HG03439 (cell line): ENCODE results near the gene C1QTNF8.

ENCODE experiments used
- ATAC-seq: cut with Tn5 transposase; IDR thresholded peaks from one replicate; pipeline ENCODE4 v1.9.1; 2021; ENCODE audit warnings: mild to moderate bottlenecking, moderate library complexity; ENCODE audit not compliant: unreplicated experiment

The C1QTNF8 gene

DNA sequence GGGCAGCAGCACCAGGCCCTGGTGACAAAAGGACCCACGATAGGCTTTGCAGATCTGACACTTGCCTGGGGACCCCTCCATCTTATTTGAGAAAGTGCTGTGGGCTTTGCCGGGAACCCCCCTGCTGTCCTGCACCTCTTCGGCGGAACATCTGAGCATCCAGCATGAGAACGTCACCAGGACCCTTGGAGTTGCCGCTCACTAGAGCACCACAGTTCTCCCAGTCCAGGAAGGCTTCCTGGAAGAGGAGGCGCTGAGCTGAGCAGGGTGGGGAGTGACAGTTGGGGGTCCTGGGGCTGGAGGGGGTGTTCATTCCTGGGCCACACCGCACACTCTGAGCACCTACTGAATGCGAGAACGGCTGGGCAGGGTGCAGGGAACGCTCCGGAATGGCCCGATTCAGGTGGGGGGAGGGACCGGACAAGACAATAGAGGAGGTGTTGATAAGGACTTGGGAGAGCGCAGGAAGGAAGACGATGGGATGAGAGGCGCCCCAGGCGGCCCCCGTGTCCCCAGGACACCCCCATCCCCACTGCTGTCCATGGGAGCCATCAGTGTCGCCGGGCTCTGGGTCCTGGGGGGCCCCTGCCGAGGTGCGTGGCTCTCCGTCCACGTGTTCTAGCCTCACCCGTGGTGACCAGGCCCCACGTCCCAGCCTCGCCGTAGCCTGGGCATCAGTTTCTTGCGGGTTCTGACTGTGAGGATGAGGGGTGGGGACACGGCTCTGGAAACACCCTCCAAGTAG lies 32.1 kb upstream of the C1QTNF8 start:
- ATAC-seq, result no peak

DNA sequence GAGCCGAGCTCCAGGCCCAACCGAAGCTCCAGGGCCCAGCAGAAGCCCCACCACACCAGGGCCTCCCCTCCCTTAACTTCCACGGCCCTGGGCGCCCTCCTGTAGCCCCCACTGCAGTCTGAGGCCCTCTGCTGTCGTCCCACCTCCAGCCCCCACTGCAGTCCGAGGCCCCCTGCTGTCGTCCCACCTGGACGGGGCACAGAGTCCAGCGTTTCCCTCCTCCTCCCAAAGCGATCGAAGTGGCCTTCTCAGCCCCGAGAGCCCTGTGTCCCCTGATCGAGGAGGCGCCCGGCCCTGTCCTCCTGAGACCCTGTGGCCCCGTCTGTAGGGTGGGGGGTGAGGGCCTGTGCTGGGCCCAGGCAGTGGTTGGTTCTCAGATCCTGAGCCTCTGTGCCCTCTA lies 31.1 kb upstream of the C1QTNF8 start:
- no peak for ATAC-seq

DNA sequence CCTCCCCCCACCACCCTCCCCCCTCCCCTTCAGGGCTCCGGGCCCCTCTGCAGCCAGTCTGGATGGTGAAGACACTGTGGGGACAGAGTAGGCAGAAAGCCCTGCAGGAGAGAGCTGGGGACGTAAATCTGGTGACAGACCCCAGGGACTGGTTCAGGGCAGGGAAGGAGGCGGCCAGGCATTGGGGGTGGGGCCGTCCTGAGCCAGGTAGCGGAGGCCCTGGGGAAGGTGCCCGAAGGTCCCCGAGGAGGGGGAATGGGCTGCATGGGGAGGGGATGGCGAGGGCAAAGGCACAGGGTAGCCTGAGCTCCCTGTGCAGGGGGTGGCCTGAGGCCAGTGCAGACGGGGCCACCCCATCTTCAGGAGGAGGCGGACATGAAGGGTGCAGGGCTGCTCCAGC lies 30.5 kb upstream of the C1QTNF8 start:
- ATAC-seq, result no peak

DNA sequence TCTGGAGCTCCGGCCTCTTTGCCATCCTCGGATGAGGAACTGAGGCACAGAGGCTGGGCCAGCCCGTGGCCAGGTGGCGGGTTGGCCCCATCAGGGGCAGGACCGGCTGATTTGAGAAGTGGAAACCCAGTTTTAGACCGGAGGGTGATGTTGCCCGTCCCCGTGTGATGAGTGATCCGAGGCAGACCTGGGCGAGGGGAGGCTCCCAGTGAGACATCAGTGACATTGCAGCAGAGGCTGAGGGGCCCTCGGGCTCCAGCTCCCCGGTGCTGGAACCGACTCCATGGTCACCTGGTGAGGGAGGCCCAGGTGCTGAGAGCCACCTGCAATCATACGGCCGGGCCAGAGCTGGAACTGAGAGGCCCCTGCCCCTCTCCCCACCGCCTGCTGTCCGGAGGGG lies 30.0 kb upstream of the C1QTNF8 start:
- ATAC-seq, result no peak

DNA sequence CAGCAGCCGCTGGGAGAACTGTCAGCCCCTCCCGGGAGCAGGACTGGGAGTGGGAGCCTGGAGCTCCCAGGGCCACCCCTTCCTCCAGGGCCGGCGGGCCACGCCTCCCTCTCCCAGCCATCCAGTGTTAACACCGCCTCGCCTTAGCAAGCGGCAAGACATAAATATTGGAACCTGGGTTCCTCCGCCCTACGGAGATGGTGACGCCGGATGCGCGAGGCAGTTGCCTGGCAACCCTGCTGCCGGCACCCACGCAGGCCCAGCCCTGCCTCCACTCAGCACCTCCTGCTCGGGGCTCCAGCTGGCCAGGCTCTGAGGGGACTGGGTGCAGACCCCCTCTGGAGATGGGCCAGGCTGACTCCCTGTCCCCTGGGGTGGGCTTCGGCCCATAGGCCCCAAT lies 29.4 kb upstream of the C1QTNF8 start:
- ATAC-seq, result no peak

DNA sequence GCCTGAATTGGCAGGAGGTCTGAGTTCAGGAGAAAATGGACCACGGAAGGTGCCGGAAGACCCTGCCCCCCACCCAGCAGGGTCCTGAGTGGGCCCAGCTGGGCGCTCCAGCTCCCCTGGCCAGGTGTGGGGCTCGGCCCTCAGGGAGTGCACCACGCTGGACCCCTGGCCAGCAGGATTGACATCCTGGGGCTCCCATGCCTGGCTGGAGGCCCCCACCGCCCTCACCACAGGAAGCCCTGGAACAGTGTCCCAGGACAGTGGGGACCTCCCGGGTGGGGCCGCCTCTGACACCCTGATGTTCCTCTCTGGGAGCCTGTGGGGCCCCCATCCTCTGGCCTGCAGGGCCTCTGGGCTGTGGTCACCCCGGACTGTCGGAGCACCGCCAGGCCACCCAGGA lies 28.8 kb upstream of the C1QTNF8 start:
- no peak for ATAC-seq

DNA sequence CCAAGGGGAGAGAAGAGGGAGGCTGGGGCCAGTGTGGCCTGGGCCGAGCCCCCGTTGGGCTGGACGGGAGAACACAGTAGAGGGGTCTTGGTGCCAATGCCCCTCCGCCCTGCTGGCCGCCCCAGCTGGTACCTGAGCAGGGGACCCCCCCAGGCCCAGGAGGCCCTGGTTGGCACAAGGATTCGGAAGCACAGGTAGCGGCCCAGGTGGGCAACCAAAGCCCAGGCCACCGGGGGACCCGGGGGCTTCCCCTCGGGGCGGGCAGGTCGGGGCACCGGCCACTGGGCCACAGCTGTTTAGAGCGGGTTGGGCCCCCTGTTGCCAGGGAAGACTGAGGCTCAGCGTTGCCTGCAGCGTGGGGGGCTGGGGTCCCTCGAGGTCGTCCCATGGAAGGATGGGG lies 28.2 kb upstream of the C1QTNF8 start:
- no peak for ATAC-seq

DNA sequence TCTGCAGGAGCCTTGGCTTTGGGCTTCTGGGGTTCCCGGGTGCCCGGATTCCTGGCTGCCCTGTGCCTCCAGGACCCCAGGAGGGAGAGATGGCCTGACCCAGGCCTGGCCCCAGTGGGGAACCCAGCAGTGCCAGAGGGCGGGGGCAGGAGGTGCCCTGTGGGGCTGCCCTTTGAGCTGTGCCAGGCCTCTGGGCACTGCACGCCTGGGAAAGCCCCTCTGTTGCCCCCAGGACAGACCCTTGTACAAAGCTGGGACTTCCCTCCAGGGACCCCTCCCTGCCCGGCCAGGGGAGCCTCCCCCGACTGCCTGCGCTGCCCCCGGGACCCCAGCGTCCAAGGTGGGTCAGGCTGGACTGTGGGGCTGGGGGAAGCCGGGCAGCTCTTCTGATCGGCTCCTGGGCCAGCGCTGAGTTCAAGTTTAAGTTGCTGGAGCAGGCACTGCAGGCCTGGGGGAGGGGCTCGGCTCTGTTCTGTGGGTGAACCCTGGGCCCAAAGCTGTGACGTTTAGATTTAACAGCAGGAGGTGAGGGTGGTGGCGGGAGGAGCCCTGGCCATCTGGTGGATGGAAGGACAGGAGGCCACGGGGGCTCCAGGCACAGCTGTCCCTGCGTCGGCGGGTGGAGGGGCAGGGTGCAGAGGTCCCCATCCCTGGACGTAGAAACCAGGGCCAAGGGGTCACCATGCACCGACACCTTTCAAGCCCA lies 27.6 kb upstream of the C1QTNF8 start:
- no peak for ATAC-seq

DNA sequence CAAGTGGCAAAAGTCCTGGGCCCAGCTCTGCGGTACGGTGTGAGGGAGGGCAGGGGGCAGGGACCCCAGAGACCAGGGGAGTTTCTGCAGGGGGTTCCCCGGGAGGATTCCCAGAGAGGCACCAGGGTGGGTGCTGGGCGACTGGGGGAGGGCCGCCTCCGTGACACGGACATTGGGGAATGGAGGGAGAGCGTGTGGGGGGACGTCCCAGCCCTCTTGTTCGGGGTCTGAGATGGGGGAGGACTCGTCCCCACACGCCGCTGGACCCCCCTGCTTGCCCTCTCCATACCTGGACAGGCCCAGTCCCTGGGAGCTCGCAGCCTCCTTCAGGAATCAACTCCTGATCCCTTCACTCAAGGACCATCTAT lies 26.3 kb upstream of the C1QTNF8 start:
- no peak for ATAC-seq

DNA sequence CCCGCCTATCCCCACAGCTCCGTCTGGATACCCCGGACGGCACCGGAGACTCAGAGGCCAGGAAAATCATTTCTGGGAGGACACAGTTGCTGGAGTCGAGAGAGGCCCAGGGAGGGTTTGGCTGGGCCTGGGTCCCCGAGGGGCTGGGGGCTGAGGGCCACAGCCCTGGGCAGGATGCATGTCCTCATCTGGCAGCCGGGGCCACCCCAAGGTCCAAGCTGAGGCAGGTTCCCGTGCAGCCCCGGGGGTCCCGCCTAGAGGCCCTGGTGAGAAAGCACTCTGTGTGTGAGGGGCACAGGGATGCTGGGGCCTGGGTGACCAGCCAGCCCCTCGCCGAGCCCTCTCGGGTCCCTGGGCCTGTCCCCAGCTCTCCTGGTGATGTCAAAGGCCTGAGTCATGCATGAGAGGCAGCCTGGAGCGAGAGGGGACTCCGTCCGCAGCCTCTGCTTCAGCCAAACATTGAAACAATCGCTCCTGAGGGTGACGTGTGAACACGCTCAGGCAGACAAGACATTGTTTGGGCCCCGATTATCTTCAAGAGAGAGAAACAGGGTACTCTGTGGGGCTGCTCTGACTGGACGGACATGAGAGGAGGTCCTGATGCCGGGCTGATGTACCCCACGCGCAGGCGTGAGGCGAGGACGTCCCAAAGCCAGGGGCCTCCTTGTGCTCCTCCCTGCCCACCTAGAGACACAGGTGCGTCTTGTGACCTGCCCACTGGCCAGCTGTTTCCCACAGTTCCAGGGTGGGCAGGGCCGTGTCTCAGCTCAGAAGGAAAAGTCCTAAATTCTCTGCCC lies 25.8 kb upstream of the C1QTNF8 start:
- no peak for ATAC-seq

DNA sequence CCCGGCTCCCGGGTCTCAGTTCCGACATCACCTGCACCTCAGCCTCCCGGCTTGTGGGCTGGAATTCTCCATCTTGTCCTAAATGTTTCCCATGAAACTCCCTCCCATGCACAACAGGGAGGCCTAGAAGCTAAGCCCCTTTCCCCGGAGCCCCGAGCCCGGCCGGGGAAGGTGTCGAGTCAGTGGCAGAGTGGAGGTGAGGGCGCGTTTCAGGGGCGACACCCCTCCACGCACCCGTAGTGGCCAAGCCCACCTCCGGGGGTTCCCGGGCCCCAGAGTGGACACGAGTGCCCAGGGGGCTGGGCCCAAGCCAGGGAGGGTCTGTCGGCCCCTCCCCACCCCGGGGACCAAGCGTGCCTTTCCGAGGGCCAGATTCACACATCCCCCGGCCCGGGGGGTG lies 25.0 kb upstream of the C1QTNF8 start:
- no peak for ATAC-seq

DNA sequence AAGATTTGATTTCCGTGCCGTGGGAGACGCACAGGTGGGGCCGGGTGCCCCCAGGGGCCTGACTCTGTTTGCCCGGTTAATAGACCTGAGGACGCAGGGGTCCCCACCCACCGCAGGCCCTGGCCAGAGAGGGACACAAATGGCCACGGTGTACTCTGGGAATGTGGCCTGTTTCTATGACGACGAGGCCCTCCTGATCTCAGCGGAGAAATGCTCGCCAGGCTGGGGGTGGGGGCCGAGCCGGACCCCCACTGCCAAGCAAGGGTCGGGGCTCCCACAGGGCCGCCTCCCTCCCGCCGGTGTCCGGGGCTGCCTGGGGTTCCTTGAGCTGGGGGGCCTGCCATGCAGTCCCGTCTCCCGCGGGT lies 24.5 kb upstream of the C1QTNF8 start:
- ATAC-seq, result no peak

DNA sequence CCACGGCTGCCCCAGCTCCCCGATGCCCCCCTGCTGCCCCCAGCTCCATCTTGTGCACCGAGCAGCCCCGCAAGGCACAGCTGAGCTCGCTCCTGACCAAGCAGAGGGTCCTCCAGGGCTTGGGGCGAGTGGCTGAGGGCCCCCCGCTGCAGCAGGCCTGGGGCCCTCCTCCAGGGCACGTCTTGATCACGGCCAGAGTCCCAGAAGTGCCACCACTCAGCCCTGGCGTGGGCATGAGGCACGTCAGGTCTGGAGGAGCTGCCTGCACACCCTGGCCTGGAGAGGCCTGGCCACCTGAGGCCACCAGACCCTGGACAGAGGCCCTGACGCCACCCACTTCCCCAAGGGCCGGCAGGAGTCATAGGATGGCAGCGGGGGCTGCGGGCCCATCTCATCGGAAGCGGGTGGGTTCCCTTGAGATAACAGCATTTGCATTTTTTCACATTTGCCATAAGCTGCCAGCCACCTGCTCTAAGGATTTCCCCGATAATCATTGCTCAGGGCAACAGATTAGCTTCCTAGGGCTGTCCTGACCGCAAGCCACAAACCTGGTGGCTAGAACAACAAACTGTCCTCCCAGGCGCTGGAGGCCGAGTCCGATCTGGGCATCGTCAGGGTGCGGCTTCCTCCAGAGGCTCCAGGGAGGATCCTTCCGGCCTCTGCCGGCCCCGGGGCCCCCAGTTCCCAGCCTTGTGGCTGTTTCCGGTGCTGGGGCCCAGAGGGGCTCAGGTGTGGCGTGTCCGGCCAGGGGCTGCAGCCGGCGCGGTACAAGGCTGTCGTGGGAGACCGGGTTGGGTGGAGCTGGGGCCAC lies 23.9 kb upstream of the C1QTNF8 start:
- ATAC-seq, result no peak

DNA sequence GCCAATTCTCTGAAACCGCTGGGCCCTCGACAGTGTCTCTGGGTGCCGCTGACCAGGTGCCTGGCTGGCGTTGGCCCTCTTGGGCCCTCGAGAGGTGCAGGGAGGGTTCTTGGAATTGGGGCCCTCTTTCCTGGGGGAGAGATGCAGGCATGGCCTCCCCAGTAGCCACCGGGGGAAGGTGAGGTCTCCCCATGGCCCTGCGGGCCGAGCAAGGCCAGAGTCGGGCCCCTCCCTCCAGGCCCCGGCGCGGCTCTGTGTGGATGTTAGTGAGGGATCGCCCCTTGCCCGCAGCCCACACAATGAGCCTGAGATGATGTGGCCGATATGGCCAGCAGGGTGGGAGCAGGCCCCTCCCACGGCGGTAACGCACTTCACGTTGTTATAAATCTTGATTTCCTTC lies 23.1 kb upstream of the C1QTNF8 start:
- no peak for ATAC-seq

DNA sequence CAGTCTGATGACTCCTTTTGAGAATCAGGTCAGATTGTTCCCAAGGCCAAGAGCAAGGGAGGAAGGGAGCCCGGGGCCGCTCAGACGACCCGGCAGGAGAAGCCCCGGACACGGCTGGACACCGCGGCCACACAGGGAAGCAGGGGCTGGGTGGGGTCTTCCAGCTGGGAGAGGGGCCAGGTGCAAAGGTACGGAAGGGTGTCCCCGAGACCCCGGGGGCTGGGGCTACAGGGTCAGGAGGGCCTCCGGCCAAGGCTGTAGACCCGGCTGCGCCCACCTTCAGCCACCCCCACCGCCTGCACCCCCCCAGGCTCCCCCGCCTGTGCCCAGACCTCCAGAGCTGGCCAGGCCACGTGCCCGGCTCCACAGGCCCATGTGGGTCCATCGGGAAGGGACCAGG lies 21.9 kb upstream of the C1QTNF8 start:
- ATAC-seq, result no peak

DNA sequence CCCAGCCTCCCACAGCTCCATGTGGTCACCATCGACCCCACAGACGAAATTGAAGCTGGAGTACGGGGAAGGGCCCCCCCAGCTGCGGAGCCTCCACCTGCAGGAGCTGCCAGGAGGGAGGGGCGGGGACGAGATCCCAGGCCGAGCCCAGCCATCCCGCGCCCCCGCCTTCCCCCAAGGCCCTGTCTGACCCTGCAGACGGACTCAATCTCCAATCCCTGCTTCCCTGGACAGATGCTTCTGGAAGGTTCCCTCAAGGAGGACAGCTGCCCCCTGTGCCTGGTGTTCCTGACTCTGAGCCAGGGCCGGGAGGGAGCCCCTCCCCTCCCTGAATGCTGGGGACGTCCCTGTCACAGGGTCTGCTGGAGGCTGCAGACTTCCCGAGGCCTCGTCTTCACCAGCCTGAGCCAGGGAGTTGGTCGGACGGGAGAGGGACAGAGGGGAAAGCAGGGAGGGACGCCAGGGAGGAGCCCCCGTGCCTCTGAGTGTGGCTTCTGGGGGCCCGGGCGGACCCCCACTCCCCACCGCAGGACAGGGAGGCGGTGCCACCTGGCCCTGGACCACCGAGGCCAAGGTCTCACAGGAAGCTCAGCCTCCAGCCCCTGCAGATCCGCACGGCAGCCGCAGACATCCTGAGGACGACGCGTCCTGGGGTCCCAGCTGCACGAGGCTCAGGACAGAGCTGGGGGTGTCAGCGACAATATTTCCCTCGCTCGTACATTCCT lies 21.3 kb upstream of the C1QTNF8 start:
- ATAC-seq, result no peak

DNA sequence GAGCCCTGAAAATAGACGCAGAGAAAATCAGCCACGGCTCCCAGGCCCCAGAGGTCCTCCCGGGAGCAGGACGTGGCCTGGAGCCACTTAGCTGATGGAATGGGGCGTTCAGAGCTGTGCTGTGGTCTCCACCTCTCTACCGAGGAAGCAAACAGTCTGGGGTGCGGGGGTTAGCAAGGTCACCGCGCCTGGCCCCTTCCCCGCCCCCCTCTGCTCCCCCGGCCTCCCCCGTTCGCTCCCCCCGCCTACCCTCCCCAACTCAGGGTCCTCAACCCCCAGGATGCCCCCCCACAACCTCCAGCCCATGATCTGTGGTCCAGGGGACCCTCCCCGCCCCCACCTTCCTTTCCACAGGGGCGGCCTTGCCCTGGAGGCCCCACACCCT lies 20.6 kb upstream of the C1QTNF8 start:
- ATAC-seq, result no peak

DNA sequence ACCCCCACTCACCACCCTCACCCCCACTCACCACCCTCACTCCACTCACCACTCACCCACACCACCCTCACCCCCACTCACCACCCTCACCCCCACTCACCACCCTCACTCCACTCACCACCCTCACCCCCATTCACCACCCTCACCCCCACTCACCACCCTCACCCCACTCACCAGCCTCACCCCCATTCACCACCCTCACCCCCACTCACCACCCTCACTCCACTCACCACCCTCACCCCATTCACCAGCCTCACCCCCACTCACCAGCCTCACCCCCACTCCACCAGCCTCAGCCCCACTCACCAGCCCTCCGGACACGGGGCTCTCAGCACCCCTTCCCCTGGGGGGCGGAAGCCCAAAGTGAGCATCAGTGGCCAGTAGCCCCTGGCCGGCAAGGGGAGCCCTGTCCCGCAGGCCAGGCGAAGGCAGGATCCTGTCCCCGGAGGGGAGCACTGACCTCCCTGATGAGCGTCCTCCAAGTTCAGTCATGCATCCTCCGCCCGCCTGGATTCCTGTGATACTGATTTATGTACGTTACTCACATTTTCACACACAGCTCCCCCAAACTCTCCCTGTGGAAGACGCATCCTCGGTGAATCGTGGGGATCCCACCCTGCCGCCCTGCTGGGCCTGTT lies 18.0 kb upstream of the C1QTNF8 start:
- ATAC-seq, result no peak

DNA sequence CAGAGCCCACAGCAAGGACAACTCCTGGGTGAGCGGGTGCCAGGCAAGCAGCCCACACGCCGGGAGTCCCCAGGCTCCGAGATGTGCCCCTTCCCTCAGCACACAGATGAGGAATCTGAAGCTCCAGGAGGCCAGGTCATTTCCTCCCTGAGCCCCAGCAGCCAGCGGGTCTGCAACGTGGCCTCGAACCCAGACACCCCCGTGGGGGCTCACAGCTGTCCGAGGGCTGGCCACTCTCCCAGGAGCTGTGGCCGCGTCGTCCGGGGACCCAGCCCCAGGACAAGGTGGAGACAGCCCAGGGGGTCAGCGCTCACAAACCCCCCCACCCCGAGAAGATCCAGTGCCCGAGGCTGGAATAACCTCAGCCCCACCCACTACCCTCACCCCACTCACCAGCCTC lies 17.4 kb upstream of the C1QTNF8 start:
- no peak for ATAC-seq

DNA sequence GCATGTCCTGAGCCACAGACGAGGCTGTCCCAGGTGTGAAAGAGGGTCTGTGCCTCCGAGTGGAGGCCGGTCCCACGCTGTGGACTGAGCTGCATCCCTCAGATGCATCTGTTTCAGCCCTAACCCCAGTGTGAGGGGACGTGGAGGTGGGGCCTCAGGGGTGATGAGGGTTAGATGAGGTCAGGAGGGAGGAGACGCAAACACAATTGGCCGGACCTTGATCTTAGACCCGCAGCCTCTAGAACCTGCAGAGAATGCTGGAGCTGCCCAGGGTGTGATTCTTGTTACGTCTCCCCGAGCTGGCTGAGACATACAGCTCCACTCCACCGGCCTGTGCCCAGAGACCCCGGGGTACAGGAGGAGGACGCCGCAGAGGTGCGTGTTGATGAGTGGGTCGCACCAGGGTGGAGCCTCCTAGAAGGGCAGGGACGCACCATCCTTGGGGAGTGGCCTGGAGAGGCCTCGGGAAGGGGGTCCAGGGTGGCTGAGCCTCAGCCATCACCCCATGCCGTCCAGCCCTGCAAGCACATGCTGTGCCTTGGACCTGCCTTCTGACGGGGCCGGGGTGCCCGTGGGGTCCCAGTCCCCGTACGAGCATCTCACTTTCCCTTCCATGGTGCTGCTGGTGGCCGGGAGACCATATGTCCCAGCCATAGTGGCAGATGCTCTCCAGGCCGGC lies 16.6 kb upstream of the C1QTNF8 start:
- no peak for ATAC-seq
